ENCODE measurements around the gene MEDAG.

The MEDAG gene

DNA sequence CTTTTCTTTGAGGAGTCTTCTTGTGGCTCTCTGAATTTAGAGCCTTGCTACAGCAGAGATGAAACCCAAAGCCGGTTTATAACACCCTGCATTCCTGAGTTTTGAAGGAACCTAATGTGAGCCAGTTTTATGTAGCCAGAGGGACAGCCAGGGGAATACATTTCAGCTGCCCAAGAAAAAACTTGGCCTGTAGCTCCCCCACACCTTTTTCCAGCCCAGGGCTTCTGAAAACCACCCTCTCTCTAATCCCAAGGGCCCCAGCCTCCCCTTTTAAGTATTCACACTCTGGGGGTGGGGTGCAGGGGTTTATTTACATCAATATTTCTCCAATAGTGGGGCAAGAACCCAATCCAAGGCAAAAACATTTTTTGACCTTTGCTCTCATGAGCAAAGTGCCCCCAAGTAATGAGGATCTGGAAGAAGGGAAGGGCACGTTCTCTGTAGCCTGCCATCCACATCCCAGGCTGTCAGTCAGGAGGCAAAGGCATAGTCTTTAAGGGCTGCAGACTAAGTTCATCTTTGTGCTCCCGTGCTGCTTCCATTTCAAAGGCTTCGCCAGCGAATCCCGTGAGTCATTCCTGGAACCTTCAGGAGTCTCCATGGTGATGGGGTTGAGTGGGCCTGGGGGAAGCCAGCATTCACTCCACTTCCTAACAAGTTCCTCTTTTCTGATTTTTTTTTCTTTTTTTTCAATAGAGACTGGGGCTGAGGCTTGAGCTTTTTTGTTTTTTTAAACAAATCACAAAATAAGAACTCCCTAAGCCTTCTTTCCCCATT, 33.2 kb upstream of the MEDAG start:
- no CpG with 5 or more reads among the region's 6 CpGs for WGBS (ENCODE audit: insufficient coverage, insufficient read length)
- no peaks in the 10 kb centered on the region for H3K36me3 ChIP-seq (ENCODE audit: control insufficient read depth, insufficient read depth, low read length)
- H3K9me3 ChIP-seq (ENCODE audit: control insufficient read depth, insufficient read depth, low read length), result no peaks in the 10 kb centered on the region
- H3K4me1 ChIP-seq (ENCODE audit: control insufficient read depth, insufficient read depth, low read length), result peaks cover 10% of the 10 kb centered on the region
- no peak overlapping the region for H3K4me3 ChIP-seq (ENCODE audit: low read length)
- no peaks in the 10 kb centered on the region for H3K27me3 ChIP-seq (ENCODE audit: control insufficient read depth, insufficient read depth, low read length)
- no peak overlapping the region for H3K27ac ChIP-seq (ENCODE audit: low read length)
- no peak for DNase-seq (ENCODE audit: low read depth, low spot score)

- DNase-seq (ENCODE audit: low read depth, low spot score), result no peak
Measured at GRCh38 chr13:30873499-30873898, 32.6 kb upstream of the MEDAG start.

DNA sequence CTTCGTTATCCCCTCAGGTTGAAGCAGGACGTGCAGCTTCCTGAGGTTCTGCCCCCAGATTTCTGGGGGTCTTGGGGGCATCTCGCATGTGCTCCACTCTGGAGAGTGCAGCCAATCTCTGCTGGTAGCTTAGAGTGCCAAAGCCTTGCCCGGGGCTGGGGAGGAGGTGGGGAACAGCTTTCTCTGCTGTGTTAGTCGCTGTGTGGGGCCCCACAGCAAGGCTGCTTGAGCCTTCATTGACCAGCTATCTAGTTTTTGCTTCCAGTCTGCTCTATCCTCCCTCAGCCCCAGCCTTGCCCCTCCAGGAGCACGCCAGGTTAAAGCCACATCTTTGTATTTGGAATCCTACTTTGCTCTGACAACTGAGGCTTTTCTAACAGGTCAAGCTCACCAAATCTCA, 32.0 kb upstream of the MEDAG start:
- Histone ChIP-seq H3K27ac (ENCODE audit: low read length) (no peak overlapping the region), H3K36me3 (ENCODE audit: control insufficient read depth, insufficient read depth, low read length) (no peaks in the 10 kb centered on the region), H3K9me3 (ENCODE audit: control insufficient read depth, insufficient read depth, low read length) (no peaks in the 10 kb centered on the region), H3K4me3 (ENCODE audit: low read length) (no peak overlapping the region), H3K27me3 (ENCODE audit: control insufficient read depth, insufficient read depth, low read length) (no peaks in the 10 kb centered on the region), H3K4me1 (ENCODE audit: control insufficient read depth, insufficient read depth, low read length) (peaks cover 10% of the 10 kb centered on the region)
- no CpG with 5 or more reads among the region's 6 CpGs for WGBS (ENCODE audit: insufficient coverage, insufficient read length)
- DNase-seq (ENCODE audit: low read depth, low spot score), result no peak

More at GRCh38 chr13:30873499-30873898, 32.6 kb upstream of the MEDAG start:
- Histone ChIP-seq H3K9me3 (ENCODE audit: control insufficient read depth, insufficient read depth, low read length) (no peaks in the 10 kb centered on the region), H3K27me3 (ENCODE audit: control insufficient read depth, insufficient read depth, low read length) (no peaks in the 10 kb centered on the region), H3K4me1 (ENCODE audit: control insufficient read depth, insufficient read depth, low read length) (peaks cover 10% of the 10 kb centered on the region), H3K36me3 (ENCODE audit: control insufficient read depth, insufficient read depth, low read length) (no peaks in the 10 kb centered on the region), H3K4me3 (ENCODE audit: low read length) (no peak overlapping the region), H3K27ac (ENCODE audit: low read length) (no peak overlapping the region)
- WGBS (ENCODE audit: insufficient coverage, insufficient read length), result no CpG with 5 or more reads among the region's 5 CpGs

- Histone ChIP-seq H3K36me3 (ENCODE audit: control insufficient read depth, insufficient read depth, low read length) (no peaks in the 10 kb centered on the region), H3K4me3 (ENCODE audit: low read length) (no peak overlapping the region), H3K9me3 (ENCODE audit: control insufficient read depth, insufficient read depth, low read length) (no peaks in the 10 kb centered on the region), H3K4me1 (ENCODE audit: control insufficient read depth, insufficient read depth, low read length) (peaks cover 8% of the 10 kb centered on the region), H3K27me3 (ENCODE audit: control insufficient read depth, insufficient read depth, low read length) (no peaks in the 10 kb centered on the region), H3K27ac (ENCODE audit: low read length) (no peak overlapping the region)
- no peak for DNase-seq (ENCODE audit: low read depth, low spot score)
- whole genome bisulfite sequencing (ENCODE audit: insufficient coverage, insufficient read length), result no CpG with 5 or more reads among the region's 6 CpGs
Measured at GRCh38 chr13:30874561-30874960, 31.5 kb upstream of the MEDAG start.

DNA sequence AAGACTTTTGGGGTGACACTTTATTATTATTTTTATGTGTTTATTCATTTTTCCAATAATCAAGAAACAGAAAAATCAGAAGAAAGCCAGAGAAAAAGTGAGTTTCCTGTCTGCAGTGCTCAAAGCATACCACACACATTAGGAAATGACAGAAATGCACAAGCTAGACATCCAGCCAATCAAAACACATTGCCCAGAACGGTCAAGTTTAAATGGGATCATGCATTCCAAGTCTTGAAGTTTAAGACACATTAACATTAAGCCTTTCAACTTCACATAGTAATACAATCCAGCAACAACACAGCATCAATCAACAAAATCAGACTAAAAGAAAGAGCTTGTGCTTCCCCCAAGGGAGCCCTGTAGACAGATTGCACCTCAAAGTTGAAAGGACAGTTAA, 28.7 kb upstream of the MEDAG start:
- Histone ChIP-seq H3K4me3 (ENCODE audit: low read length) (no peak overlapping the region), H3K27me3 (ENCODE audit: control insufficient read depth, insufficient read depth, low read length) (no peaks in the 10 kb centered on the region), H3K27ac (ENCODE audit: low read length) (no peak overlapping the region), H3K9me3 (ENCODE audit: control insufficient read depth, insufficient read depth, low read length) (no peaks in the 10 kb centered on the region), H3K36me3 (ENCODE audit: control insufficient read depth, insufficient read depth, low read length) (no peaks in the 10 kb centered on the region), H3K4me1 (ENCODE audit: control insufficient read depth, insufficient read depth, low read length) (peaks cover 4% of the 10 kb centered on the region)
- no CpG with 5 or more reads among the region's 1 CpG for WGBS (ENCODE audit: insufficient coverage, insufficient read length)
- DNase-seq (ENCODE audit: low read depth, low spot score), result no peak

GRCh38 chr13:30880151-30880855, 25.8 kb upstream of the MEDAG start:
- Histone ChIP-seq H3K27me3 (ENCODE audit: control insufficient read depth, insufficient read depth, low read length) (no peaks in the 10 kb centered on the region), H3K4me3 (ENCODE audit: low read length) (no peak overlapping the region), H3K9me3 (ENCODE audit: control insufficient read depth, insufficient read depth, low read length) (no peaks in the 10 kb centered on the region), H3K27ac (ENCODE audit: low read length) (no peak overlapping the region), H3K4me1 (ENCODE audit: control insufficient read depth, insufficient read depth, low read length) (no peaks in the 10 kb centered on the region), H3K36me3 (ENCODE audit: control insufficient read depth, insufficient read depth, low read length) (no peaks in the 10 kb centered on the region)
- no peak for DNase-seq (ENCODE audit: low read depth, low spot score)
- WGBS (ENCODE audit: insufficient coverage, insufficient read length), result no CpG with 5 or more reads among the region's 2 CpGs

DNA sequence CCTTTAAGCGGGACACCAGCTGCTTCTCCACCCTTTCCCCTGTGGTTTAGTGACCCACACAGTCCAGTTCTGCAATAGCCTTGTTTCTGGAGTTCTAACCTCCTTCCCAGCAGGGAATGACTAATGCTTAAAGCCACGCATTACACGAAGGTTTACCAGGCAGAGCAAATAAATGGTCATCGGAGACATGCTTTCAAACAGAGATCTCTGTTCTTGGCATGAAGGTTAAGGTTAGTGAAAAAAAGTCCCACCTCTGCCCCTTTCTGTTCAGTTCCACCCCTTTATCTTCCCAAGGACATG, 25.3 kb upstream of the MEDAG start:
- DNase-seq (ENCODE audit: low read depth, low spot score), result no peak
- Histone ChIP-seq H3K4me1 (ENCODE audit: control insufficient read depth, insufficient read depth, low read length) (no peaks in the 10 kb centered on the region), H3K9me3 (ENCODE audit: control insufficient read depth, insufficient read depth, low read length) (no peaks in the 10 kb centered on the region), H3K27ac (ENCODE audit: low read length) (no peak overlapping the region), H3K27me3 (ENCODE audit: control insufficient read depth, insufficient read depth, low read length) (no peaks in the 10 kb centered on the region), H3K36me3 (ENCODE audit: control insufficient read depth, insufficient read depth, low read length) (no peaks in the 10 kb centered on the region), H3K4me3 (ENCODE audit: low read length) (no peak overlapping the region)
- no CpG with 5 or more reads among the region's 4 CpGs for WGBS (ENCODE audit: insufficient coverage, insufficient read length)

- no peak overlapping the region for H3K4me3 ChIP-seq (ENCODE audit: low read length)
- H3K36me3 ChIP-seq (ENCODE audit: control insufficient read depth, insufficient read depth, low read length), result no peaks in the 10 kb centered on the region
- no peaks in the 10 kb centered on the region for H3K9me3 ChIP-seq (ENCODE audit: control insufficient read depth, insufficient read depth, low read length)
- H3K4me1 ChIP-seq (ENCODE audit: control insufficient read depth, insufficient read depth, low read length), result no peaks in the 10 kb centered on the region
- no peak for DNase-seq (ENCODE audit: low read depth, low spot score)
- no CpG with 5 or more reads among the region's 3 CpGs for WGBS (ENCODE audit: insufficient coverage, insufficient read length)
- H3K27ac ChIP-seq (ENCODE audit: low read length), result no peak overlapping the region
- H3K27me3 ChIP-seq (ENCODE audit: control insufficient read depth, insufficient read depth, low read length), result no peaks in the 10 kb centered on the region
Measured at GRCh38 chr13:30881191-30881651, 24.9 kb upstream of the MEDAG start.

DNA sequence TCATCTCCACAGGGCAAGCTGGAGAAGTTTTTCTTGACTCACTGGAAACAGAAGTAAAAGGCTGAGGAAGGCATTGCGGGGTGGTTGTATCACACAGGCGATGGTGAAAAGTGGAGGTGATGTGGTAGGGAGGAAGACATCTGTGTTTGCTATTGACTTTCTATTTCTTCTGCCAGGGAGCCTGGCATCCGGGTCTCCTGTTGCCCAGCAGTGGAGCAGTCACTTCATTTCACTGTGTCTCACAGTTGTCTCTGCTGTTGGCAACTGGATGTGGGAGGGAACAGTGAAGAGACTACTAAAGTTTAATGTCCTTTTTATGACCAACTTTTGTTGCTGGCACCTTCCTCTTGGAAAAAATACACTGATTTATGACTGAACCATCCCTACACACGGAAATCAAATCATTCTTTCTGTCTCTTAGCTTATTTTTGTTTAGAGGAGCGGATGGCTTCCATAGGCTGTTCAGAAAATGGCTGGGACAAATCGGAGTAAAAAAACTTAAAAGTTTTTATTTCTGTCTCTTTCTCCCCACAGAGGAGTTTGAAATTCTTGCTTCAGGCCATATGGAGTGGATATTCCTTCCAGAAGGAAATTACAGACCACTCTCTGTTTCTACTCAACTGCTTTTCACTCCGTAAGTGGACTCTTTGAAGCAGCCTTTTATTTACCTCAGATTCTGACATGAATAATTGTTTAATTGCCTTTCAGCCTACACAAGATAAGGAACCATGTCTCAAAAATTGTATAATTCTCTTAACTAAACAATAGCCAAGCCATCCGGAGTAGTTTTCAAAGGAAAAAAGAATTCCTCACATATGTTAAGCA, 23.8 kb upstream of the MEDAG start:
- H3K4me1 ChIP-seq (ENCODE audit: control insufficient read depth, insufficient read depth, low read length), result no peaks in the 10 kb centered on the region
- H3K36me3 ChIP-seq (ENCODE audit: control insufficient read depth, insufficient read depth, low read length), result no peaks in the 10 kb centered on the region
- H3K4me3 ChIP-seq (ENCODE audit: low read length), result no peak overlapping the region
- DNase-seq (ENCODE audit: low read depth, low spot score), result no peak
- H3K9me3 ChIP-seq (ENCODE audit: control insufficient read depth, insufficient read depth, low read length), result no peaks in the 10 kb centered on the region
- WGBS (ENCODE audit: insufficient coverage, insufficient read length), result no CpG with 5 or more reads among the region's 8 CpGs
- H3K27ac ChIP-seq (ENCODE audit: low read length), result no peak overlapping the region
- no peaks in the 10 kb centered on the region for H3K27me3 ChIP-seq (ENCODE audit: control insufficient read depth, insufficient read depth, low read length)

GRCh38 chr13:30882996-30883766, 22.9 kb upstream of the MEDAG start:
- WGBS (ENCODE audit: insufficient coverage, insufficient read length), result no CpG with 5 or more reads among the region's 13 CpGs
- no peak overlapping the region for H3K27ac ChIP-seq (ENCODE audit: low read length)
- no peaks in the 10 kb centered on the region for H3K27me3 ChIP-seq (ENCODE audit: control insufficient read depth, insufficient read depth, low read length)

More at GRCh38 chr13:30882996-30883766, 22.9 kb upstream of the MEDAG start:
- no peaks in the 10 kb centered on the region for H3K4me1 ChIP-seq (ENCODE audit: control insufficient read depth, insufficient read depth, low read length)
- no peaks in the 10 kb centered on the region for H3K36me3 ChIP-seq (ENCODE audit: control insufficient read depth, insufficient read depth, low read length)
- H3K9me3 ChIP-seq (ENCODE audit: control insufficient read depth, insufficient read depth, low read length), result no peaks in the 10 kb centered on the region
- DNase-seq (ENCODE audit: low read depth, low spot score), result no peak
- no peak overlapping the region for H3K4me3 ChIP-seq (ENCODE audit: low read length)
